ENCODE results near the gene HDC.

GRCh38 chr15:50234764-50235163, 30.8 kb downstream of the HDC start:
- TF ChIP-seq CTCF (IDR thresholded peaks at IDR 0.05) (no peak), POLR2A (IDR thresholded peaks at IDR 0.05) (no peak)

All from heart left ventricle (tissue), 13 donors.